H9 (cell line): ENCODE results near the gene LRRC58. TPM values are rescaled to one million over a fixed set of nuclear protein-coding genes. Genes with fewer than 3 reads are reported as not detected.
"Not testable (repeated sequence)": the region's sequence is repeated elsewhere in the genome, so short reads cannot be mapped to it uniquely, and the experiment has no call there.

ENCODE experiments used
- DNase-seq: peaks from one replicate; pipeline ENCODE4 v3.0.0-alpha.2; 2017
- H2AFZ ChIP-seq: one replicate; pipeline ENCODE4 v1.6.1; 2013; ENCODE audit warnings: mild to moderate bottlenecking, low read length, control low read depth, moderate library complexity
- H2AK5ac ChIP-seq: 2 replicates; pipeline ENCODE4 v1.6.1; 2013; ENCODE audit warnings: low read length, control low read depth, mixed read lengths; ENCODE audit not compliant: insufficient read length
- H2BK120ac ChIP-seq: one replicate; pipeline ENCODE4 v1.6.1; 2013; ENCODE audit warnings: low read depth, mild to moderate bottlenecking, low read length, control low read depth, inconsistent platforms; ENCODE audit not compliant: poor library complexity, severe bottlenecking
- H2BK12ac ChIP-seq: 2 replicates; pipeline ENCODE4 v1.6.1; 2013; ENCODE audit warnings: low read length, control low read depth, mixed read lengths, low read depth; ENCODE audit not compliant: insufficient read length
- H2BK15ac ChIP-seq: 2 replicates; pipeline ENCODE4 v1.6.1; 2013; ENCODE audit warnings: low read depth, low read length, control low read depth
- H2BK20ac ChIP-seq: one replicate; pipeline ENCODE4 v1.6.1; 2013; ENCODE audit warnings: low read depth, mild to moderate bottlenecking, low read length, control low read depth, inconsistent platforms; ENCODE audit not compliant: poor library complexity, severe bottlenecking
- H2BK5ac ChIP-seq: 2 replicates; pipeline ENCODE4 v1.6.1; 2013; ENCODE audit warnings: low read length, control low read depth, mixed read lengths; ENCODE audit not compliant: insufficient read length
- H3K14ac ChIP-seq: 2 replicates; pipeline ENCODE4 v1.6.1; 2013; ENCODE audit warnings: low read length, control low read depth; ENCODE audit not compliant: insufficient read depth
- H3K18ac ChIP-seq: 2 replicates; pipeline ENCODE4 v1.6.1; 2013; ENCODE audit warnings: low read depth, mild to moderate bottlenecking, mixed read lengths, low read length, control low read depth; ENCODE audit not compliant: insufficient read length
- H3K23ac ChIP-seq: 2 replicates; pipeline ENCODE4 v1.6.1; 2013; ENCODE audit warnings: low read length, control low read depth, mixed read lengths, low read depth; ENCODE audit not compliant: insufficient read length
- H3K23me2 ChIP-seq: 2 replicates; pipeline ENCODE4 v1.6.1; 2013; ENCODE audit warnings: low read depth, mild to moderate bottlenecking, mixed read lengths, low read length, control low read depth; ENCODE audit not compliant: insufficient read length, poor library complexity, severe bottlenecking
- H3K27ac ChIP-seq: 2 replicates; pipeline ENCODE4 v1.5.1; 2013; ENCODE audit warnings: low read length, control low read depth, mixed read lengths, low read depth; ENCODE audit not compliant: insufficient read length
- H3K27me3 ChIP-seq: 2 replicates; pipeline ENCODE4 v1.6.1; 2013; ENCODE audit warnings: low read length, control low read depth, inconsistent platforms; ENCODE audit not compliant: insufficient read depth
- H3K4ac ChIP-seq: 2 replicates; pipeline ENCODE4 v1.6.1; 2013; ENCODE audit warnings: low read depth, mild to moderate bottlenecking, control low read depth, inconsistent platforms, low read length, moderate library complexity
- H3K4me1 ChIP-seq: 2 replicates; pipeline ENCODE4 v1.6.1; 2013; ENCODE audit warnings: low read length, control low read depth, inconsistent platforms; ENCODE audit not compliant: insufficient read depth
- H3K4me2 ChIP-seq: 2 replicates; pipeline ENCODE4 v1.6.1; 2013; ENCODE audit warnings: low read length, control low read depth, mixed read lengths; ENCODE audit not compliant: insufficient read length, insufficient read depth
- H3K56ac ChIP-seq: 2 replicates; pipeline ENCODE4 v1.6.1; 2013; ENCODE audit warnings: low read depth, mild to moderate bottlenecking, mixed read lengths, low read length, control low read depth; ENCODE audit not compliant: insufficient read length
- H3K79me1 ChIP-seq: 2 replicates; pipeline ENCODE4 v1.6.1; 2013; ENCODE audit warnings: low read depth, mild to moderate bottlenecking, moderate library complexity, low read length, control low read depth, inconsistent platforms; ENCODE audit not compliant: insufficient read depth, poor library complexity, severe bottlenecking
- H3K79me2 ChIP-seq: 2 replicates; pipeline ENCODE4 v1.6.1; 2013; ENCODE audit warnings: low read length, control low read depth, inconsistent platforms; ENCODE audit not compliant: insufficient read depth
- H3K9ac ChIP-seq: 2 replicates; pipeline ENCODE4 v1.6.1; 2013; ENCODE audit warnings: low read length, control low read depth, mixed read lengths; ENCODE audit not compliant: insufficient read length; ENCODE audit errors: extremely low read depth
- H3K9me3 ChIP-seq: one replicate; pipeline ENCODE4 v1.6.1; 2013; ENCODE audit warnings: low read depth, low read length, inconsistent platforms; ENCODE audit not compliant: control insufficient read depth
- H3T11ph ChIP-seq: one replicate; pipeline ENCODE4 v1.6.1; 2013; ENCODE audit warnings: mild to moderate bottlenecking, low read length, control low read depth, inconsistent platforms
- H4K20me1 ChIP-seq: one replicate; pipeline ENCODE4 v1.6.1; 2013; ENCODE audit not compliant: control insufficient read depth, insufficient read length, insufficient read depth
- H4K5ac ChIP-seq: 2 replicates; pipeline ENCODE4 v1.6.1; 2013; ENCODE audit warnings: low read depth, mild to moderate bottlenecking, mixed read lengths, low read length, control low read depth; ENCODE audit not compliant: insufficient read length
- H4K8ac ChIP-seq: replicated peaks from 2 replicates; pipeline ENCODE4 v1.6.1; 2013; ENCODE audit warnings: low read length, control low read depth, mixed read lengths, low read depth; ENCODE audit not compliant: insufficient read length
- H4K91ac ChIP-seq: 2 replicates; pipeline ENCODE4 v1.6.1; 2013; ENCODE audit warnings: low read depth, mild to moderate bottlenecking, moderate library complexity, mixed read lengths, low read length, control low read depth; ENCODE audit not compliant: insufficient read length
- H3K27ac Mint-ChIP-seq, 3 experiments: 2 replicates in 2 of 3; 3 replicates in 1 of 3; pipeline ENCODE4 v1.8.0; 2020 to 2021; ENCODE audit warnings: mixed read lengths in 3 of 3, mild to moderate bottlenecking in 1 of 3, moderate library complexity in 1 of 3
- H3K27me3 Mint-ChIP-seq: 2 replicates; pipeline ENCODE4 v1.8.0; 2021; ENCODE audit warnings: low read depth, mild to moderate bottlenecking, moderate library complexity, mixed read lengths
- H3K36me3 Mint-ChIP-seq, 3 experiments: 2 replicates in 2 of 3; 3 replicates in 1 of 3; pipeline ENCODE4 v1.8.0; 2020 to 2021; ENCODE audit warnings: low read depth in 3 of 3, mixed read lengths in 3 of 3; ENCODE audit not compliant: insufficient read depth in 1 of 3
- H3K4me1 Mint-ChIP-seq, 2 experiments: 2 replicates each; pipeline ENCODE4 v1.8.0; 2020; ENCODE audit warnings: mixed read lengths in 2 of 2
- H3K4me3 Mint-ChIP-seq, 2 experiments: 2 replicates in 1 of 2; 3 replicates in 1 of 2; pipeline ENCODE4 v1.8.0; 2020 to 2021; ENCODE audit warnings: mild to moderate bottlenecking in 2 of 2, mixed read lengths in 2 of 2, moderate library complexity in 1 of 2
- H3K9me3 Mint-ChIP-seq, 2 experiments: 2 replicates in 1 of 2; 3 replicates in 1 of 2; pipeline ENCODE4 v1.8.0; 2020; ENCODE audit warnings: mild to moderate bottlenecking in 2 of 2, mixed read lengths in 2 of 2, moderate library complexity in 1 of 2
- CTCF ChIP-seq: fragments of 200-600 bp; sonication (generic); conservative IDR thresholded peaks from 3 replicates; pipeline ENCODE4 v1.8.0; 2021; ENCODE audit warnings: antibody characterized with exemption, mild to moderate bottlenecking
- WGBS: extraction: QIAGEN DNeasy Blood & Tissue Kit; methylation state at CpG from one replicate; pipeline ENCODE4 v1.1.7; 2013; ENCODE audit warnings: missing lambda C conversion rate, low lambda C conversion rate, mixed read lengths; ENCODE audit not compliant: insufficient read length; ENCODE audit errors: extremely low coverage; 5-methylcytosine and 5-hydroxymethylcytosine counted together
- total RNA-seq: library from RNA; stranded (reverse); gene quantifications from 2 replicates; pipeline ENCODE4 v1.2.1, GENCODE V29; 2021

Gene LRRC58
- total RNA-seq, 1 experiment from 2014 or later = 18.2 TPM

DNA sequence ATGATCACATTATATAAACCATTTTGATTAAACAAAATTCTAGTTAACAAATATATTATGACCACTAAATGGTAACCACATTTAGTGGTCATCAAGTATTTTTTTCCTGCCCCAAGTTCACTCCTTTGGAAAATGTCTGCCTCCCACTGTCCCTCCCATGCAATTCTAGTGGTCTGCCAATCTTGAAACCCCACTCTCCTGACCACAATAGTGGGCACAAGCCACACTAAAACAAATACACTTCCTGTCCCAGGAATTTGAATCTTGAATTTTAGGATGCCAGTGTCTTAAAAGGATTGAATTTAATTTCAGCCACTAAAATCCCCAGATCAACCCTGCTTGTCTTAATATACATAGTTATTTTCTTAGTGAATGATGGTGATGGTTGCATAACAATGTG, 50.2 kb downstream of the LRRC58 start:
- Histone ChIP-seq H2AK5ac (no peak overlapping the region), H2BK5ac (no peak overlapping the region), H3K4me1 (no peaks in the 10 kb centered on the region), H4K20me1 (no peaks in the 10 kb centered on the region), H3K4ac (no peak overlapping the region), H3K79me1 (no peaks in the 10 kb centered on the region), H2BK12ac (no peak overlapping the region), H4K91ac (no peak overlapping the region), H3K56ac (no peak overlapping the region), H3K27ac (no peak overlapping the region), H3K4me2 (no peak overlapping the region), H3K23me2 (no peaks in the 10 kb centered on the region), H2AFZ (no peak overlapping the region), H3K18ac (no peak overlapping the region), H3K9ac (no peak overlapping the region), H2BK15ac (no peak overlapping the region), H2BK20ac (no peak overlapping the region), H4K8ac (no peak overlapping the region), H3T11ph (no peak overlapping the region), H3K79me2 (no peaks in the 10 kb centered on the region), H3K23ac (no peak overlapping the region), H3K27me3 (no peaks in the 10 kb centered on the region), H3K14ac (no peak overlapping the region), H3K9me3 (no peaks in the 10 kb centered on the region), H2BK120ac (no peak overlapping the region), H4K5ac (no peak overlapping the region)
- peaks cover 0 to 1% (median 1%) of the 10 kb centered on the region in 3 experiments; a peak in 2 of 7 replicates for H3K36me3 Mint-ChIP-seq
- H3K4me1 Mint-ChIP-seq = peaks cover 0 to 6% of the 10 kb centered on the region in 2 experiments; a peak in 3 of 4 replicates
- DNase-seq = no peak
- peaks cover 2 to 3% of the 10 kb centered on the region in 2 experiments; a peak in 3 of 5 replicates for H3K9me3 Mint-ChIP-seq
- no peak overlapping the region for H3K4me3 Mint-ChIP-seq
- H3K27me3 Mint-ChIP-seq = peaks cover 2% of the 10 kb centered on the region
- H3K27ac Mint-ChIP-seq = no peak overlapping the region
- no peak for TF ChIP-seq CTCF

- not testable (repeated sequence) for H3K4ac ChIP-seq, H4K5ac ChIP-seq, H3K4me1 Mint-ChIP-seq, H3K23ac ChIP-seq, H3K27me3 ChIP-seq, H3K4me1 ChIP-seq, H3K18ac ChIP-seq, H3K23me2 ChIP-seq, H4K8ac ChIP-seq, H3K79me1 ChIP-seq, H3K9me3 ChIP-seq, H3K27ac Mint-ChIP-seq, H2AFZ ChIP-seq, H2BK5ac ChIP-seq, H2AK5ac ChIP-seq, H3K56ac ChIP-seq, DNase-seq, H4K20me1 ChIP-seq, H2BK12ac ChIP-seq, H2BK120ac ChIP-seq, H3K14ac ChIP-seq, H3K36me3 Mint-ChIP-seq, H3K79me2 ChIP-seq, H2BK20ac ChIP-seq, H3T11ph ChIP-seq, H2BK15ac ChIP-seq, H3K4me2 ChIP-seq, H3K9ac ChIP-seq, H4K91ac ChIP-seq, H3K27ac ChIP-seq
- Mint-ChIP-seq H3K4me3 (peak overlapping the region in 1 of 2 experiments; percentile 18; a peak in 1 of 5 replicates), H3K9me3 (peaks cover 20% of the 10 kb centered on the region in 2 experiments), H3K27me3 (peaks cover 17% of the 10 kb centered on the region)
- no CpG with 5 or more reads among the region's 2 CpGs for WGBS
These were observed 57.6 kb downstream of the LRRC58 start for GRCh38 chr3:120291552-120291951.
